H9 (cell line): ENCODE data around the gene CTAGE4. TPM values are rescaled to one million over a fixed set of nuclear protein-coding genes. Genes with fewer than 3 reads are reported as not detected.
"Not testable (repeated sequence)": the region's sequence is repeated elsewhere in the genome, so short reads cannot be mapped to it uniquely, and the experiment has no call there.

Experiments used
- DNase-seq: peaks from one replicate; pipeline ENCODE4 v3.0.0-alpha.2; 2017
- H2AFZ ChIP-seq: one replicate; pipeline ENCODE4 v1.6.1; 2013; ENCODE audit warnings: mild to moderate bottlenecking, low read length, control low read depth, moderate library complexity
- H2AK5ac ChIP-seq: 2 replicates; pipeline ENCODE4 v1.6.1; 2013; ENCODE audit warnings: low read length, control low read depth, mixed read lengths; ENCODE audit not compliant: insufficient read length
- H2BK120ac ChIP-seq: one replicate; pipeline ENCODE4 v1.6.1; 2013; ENCODE audit warnings: low read depth, mild to moderate bottlenecking, low read length, control low read depth, inconsistent platforms; ENCODE audit not compliant: poor library complexity, severe bottlenecking
- H2BK12ac ChIP-seq: 2 replicates; pipeline ENCODE4 v1.6.1; 2013; ENCODE audit warnings: low read length, control low read depth, mixed read lengths, low read depth; ENCODE audit not compliant: insufficient read length
- H2BK15ac ChIP-seq: 2 replicates; pipeline ENCODE4 v1.6.1; 2013; ENCODE audit warnings: low read depth, low read length, control low read depth
- H2BK20ac ChIP-seq: one replicate; pipeline ENCODE4 v1.6.1; 2013; ENCODE audit warnings: low read depth, mild to moderate bottlenecking, low read length, control low read depth, inconsistent platforms; ENCODE audit not compliant: poor library complexity, severe bottlenecking
- H2BK5ac ChIP-seq: 2 replicates; pipeline ENCODE4 v1.6.1; 2013; ENCODE audit warnings: low read length, control low read depth, mixed read lengths; ENCODE audit not compliant: insufficient read length
- H3K14ac ChIP-seq: 2 replicates; pipeline ENCODE4 v1.6.1; 2013; ENCODE audit warnings: low read length, control low read depth; ENCODE audit not compliant: insufficient read depth
- H3K18ac ChIP-seq: 2 replicates; pipeline ENCODE4 v1.6.1; 2013; ENCODE audit warnings: low read depth, mild to moderate bottlenecking, mixed read lengths, low read length, control low read depth; ENCODE audit not compliant: insufficient read length
- H3K23ac ChIP-seq: 2 replicates; pipeline ENCODE4 v1.6.1; 2013; ENCODE audit warnings: low read length, control low read depth, mixed read lengths, low read depth; ENCODE audit not compliant: insufficient read length
- H3K23me2 ChIP-seq: 2 replicates; pipeline ENCODE4 v1.6.1; 2013; ENCODE audit warnings: low read depth, mild to moderate bottlenecking, mixed read lengths, low read length, control low read depth; ENCODE audit not compliant: insufficient read length, poor library complexity, severe bottlenecking
- H3K27ac ChIP-seq: 2 replicates; pipeline ENCODE4 v1.5.1; 2013; ENCODE audit warnings: low read length, control low read depth, mixed read lengths, low read depth; ENCODE audit not compliant: insufficient read length
- H3K27me3 ChIP-seq: 2 replicates; pipeline ENCODE4 v1.6.1; 2013; ENCODE audit warnings: low read length, control low read depth, inconsistent platforms; ENCODE audit not compliant: insufficient read depth
- H3K4ac ChIP-seq: 2 replicates; pipeline ENCODE4 v1.6.1; 2013; ENCODE audit warnings: low read depth, mild to moderate bottlenecking, control low read depth, inconsistent platforms, low read length, moderate library complexity
- H3K4me1 ChIP-seq: 2 replicates; pipeline ENCODE4 v1.6.1; 2013; ENCODE audit warnings: low read length, control low read depth, inconsistent platforms; ENCODE audit not compliant: insufficient read depth
- H3K4me2 ChIP-seq: 2 replicates; pipeline ENCODE4 v1.6.1; 2013; ENCODE audit warnings: low read length, control low read depth, mixed read lengths; ENCODE audit not compliant: insufficient read length, insufficient read depth
- H3K56ac ChIP-seq: 2 replicates; pipeline ENCODE4 v1.6.1; 2013; ENCODE audit warnings: low read depth, mild to moderate bottlenecking, mixed read lengths, low read length, control low read depth; ENCODE audit not compliant: insufficient read length
- H3K79me1 ChIP-seq: 2 replicates; pipeline ENCODE4 v1.6.1; 2013; ENCODE audit warnings: low read depth, mild to moderate bottlenecking, moderate library complexity, low read length, control low read depth, inconsistent platforms; ENCODE audit not compliant: insufficient read depth, poor library complexity, severe bottlenecking
- H3K79me2 ChIP-seq: 2 replicates; pipeline ENCODE4 v1.6.1; 2013; ENCODE audit warnings: low read length, control low read depth, inconsistent platforms; ENCODE audit not compliant: insufficient read depth
- H3K9ac ChIP-seq: 2 replicates; pipeline ENCODE4 v1.6.1; 2013; ENCODE audit warnings: low read length, control low read depth, mixed read lengths; ENCODE audit not compliant: insufficient read length; ENCODE audit errors: extremely low read depth
- H3K9me3 ChIP-seq: one replicate; pipeline ENCODE4 v1.6.1; 2013; ENCODE audit warnings: low read depth, low read length, inconsistent platforms; ENCODE audit not compliant: control insufficient read depth
- H3T11ph ChIP-seq: one replicate; pipeline ENCODE4 v1.6.1; 2013; ENCODE audit warnings: mild to moderate bottlenecking, low read length, control low read depth, inconsistent platforms
- H4K20me1 ChIP-seq: one replicate; pipeline ENCODE4 v1.6.1; 2013; ENCODE audit not compliant: control insufficient read depth, insufficient read length, insufficient read depth
- H4K5ac ChIP-seq: 2 replicates; pipeline ENCODE4 v1.6.1; 2013; ENCODE audit warnings: low read depth, mild to moderate bottlenecking, mixed read lengths, low read length, control low read depth; ENCODE audit not compliant: insufficient read length
- H4K8ac ChIP-seq: replicated peaks from 2 replicates; pipeline ENCODE4 v1.6.1; 2013; ENCODE audit warnings: low read length, control low read depth, mixed read lengths, low read depth; ENCODE audit not compliant: insufficient read length
- H4K91ac ChIP-seq: 2 replicates; pipeline ENCODE4 v1.6.1; 2013; ENCODE audit warnings: low read depth, mild to moderate bottlenecking, moderate library complexity, mixed read lengths, low read length, control low read depth; ENCODE audit not compliant: insufficient read length
- H3K27ac Mint-ChIP-seq, 3 experiments: 2 replicates in 2 of 3; 3 replicates in 1 of 3; pipeline ENCODE4 v1.8.0; 2020 to 2021; ENCODE audit warnings: mixed read lengths in 3 of 3, mild to moderate bottlenecking in 1 of 3, moderate library complexity in 1 of 3
- H3K27me3 Mint-ChIP-seq: 2 replicates; pipeline ENCODE4 v1.8.0; 2021; ENCODE audit warnings: low read depth, mild to moderate bottlenecking, moderate library complexity, mixed read lengths
- H3K36me3 Mint-ChIP-seq, 3 experiments: 2 replicates in 2 of 3; 3 replicates in 1 of 3; pipeline ENCODE4 v1.8.0; 2020 to 2021; ENCODE audit warnings: low read depth in 3 of 3, mixed read lengths in 3 of 3; ENCODE audit not compliant: insufficient read depth in 1 of 3
- H3K4me1 Mint-ChIP-seq, 2 experiments: 2 replicates each; pipeline ENCODE4 v1.8.0; 2020; ENCODE audit warnings: mixed read lengths in 2 of 2
- H3K4me3 Mint-ChIP-seq, 2 experiments: 2 replicates in 1 of 2; 3 replicates in 1 of 2; pipeline ENCODE4 v1.8.0; 2020 to 2021; ENCODE audit warnings: mild to moderate bottlenecking in 2 of 2, mixed read lengths in 2 of 2, moderate library complexity in 1 of 2
- H3K9me3 Mint-ChIP-seq, 2 experiments: 2 replicates in 1 of 2; 3 replicates in 1 of 2; pipeline ENCODE4 v1.8.0; 2020; ENCODE audit warnings: mild to moderate bottlenecking in 2 of 2, mixed read lengths in 2 of 2, moderate library complexity in 1 of 2
- WGBS: extraction: QIAGEN DNeasy Blood & Tissue Kit; methylation state at CpG from one replicate; pipeline ENCODE4 v1.1.7; 2013; ENCODE audit warnings: missing lambda C conversion rate, low lambda C conversion rate, mixed read lengths; ENCODE audit not compliant: insufficient read length; ENCODE audit errors: extremely low coverage; 5-methylcytosine and 5-hydroxymethylcytosine counted together
- total RNA-seq: library from RNA; stranded (reverse); gene quantifications from 2 replicates; pipeline ENCODE4 v1.2.1, GENCODE V29; 2021

The CTAGE4 gene
- total RNA-seq, 1 experiment from 2014 or later = 6.2 TPM

- not testable (repeated sequence) for H3T11ph ChIP-seq, H2BK15ac ChIP-seq, H4K8ac ChIP-seq, H3K27ac Mint-ChIP-seq, H2AK5ac ChIP-seq, H3K4me3 Mint-ChIP-seq, H3K23ac ChIP-seq, H2AFZ ChIP-seq, H3K4ac ChIP-seq, H4K5ac ChIP-seq, DNase-seq, H3K36me3 Mint-ChIP-seq, H3K4me2 ChIP-seq, H2BK12ac ChIP-seq, H3K23me2 ChIP-seq, H3K9ac ChIP-seq, H3K56ac ChIP-seq, H2BK20ac ChIP-seq, H2BK5ac ChIP-seq, H3K14ac ChIP-seq, H3K79me1 ChIP-seq, H3K27me3 Mint-ChIP-seq, H3K18ac ChIP-seq, H3K9me3 ChIP-seq, H4K20me1 ChIP-seq, H3K9me3 Mint-ChIP-seq, H3K27me3 ChIP-seq, H3K4me1 Mint-ChIP-seq, H4K91ac ChIP-seq, H3K27ac ChIP-seq, H3K4me1 ChIP-seq, H3K79me2 ChIP-seq, H2BK120ac ChIP-seq
- WGBS = no CpG with 5 or more reads among the region's 4 CpGs
Measured at GRCh38 chr7:144226866-144227265, 43.6 kb downstream of the CTAGE4 start.

- not testable (repeated sequence) for H2BK5ac ChIP-seq, H3K27ac ChIP-seq, H3K27me3 Mint-ChIP-seq, H4K20me1 ChIP-seq, H2AK5ac ChIP-seq, H3K4me1 Mint-ChIP-seq, H3K9me3 ChIP-seq, H3K4ac ChIP-seq, H3K9ac ChIP-seq, H3K14ac ChIP-seq, H3K4me3 Mint-ChIP-seq, H3T11ph ChIP-seq, H3K4me1 ChIP-seq, H3K79me2 ChIP-seq, H3K9me3 Mint-ChIP-seq, H3K56ac ChIP-seq, H3K23me2 ChIP-seq, H4K8ac ChIP-seq, H2BK15ac ChIP-seq, H3K18ac ChIP-seq, H2BK20ac ChIP-seq, H2BK120ac ChIP-seq, H3K27ac Mint-ChIP-seq, H3K23ac ChIP-seq, H3K36me3 Mint-ChIP-seq, H4K5ac ChIP-seq, H2AFZ ChIP-seq, H3K4me2 ChIP-seq, H4K91ac ChIP-seq, H2BK12ac ChIP-seq, H3K79me1 ChIP-seq, H3K27me3 ChIP-seq
- peak; percentile 14 for DNase-seq
- no CpG with 5 or more reads among the region's 3 CpGs for WGBS
Measured at GRCh38 chr7:144228810-144229209, 45.5 kb downstream of the CTAGE4 start.
